Urothelium cell line (cell line): Measurements from ENCODE around the gene ASB13.
"Not testable (repeated sequence)": the region's sequence is repeated elsewhere in the genome, so short reads cannot be mapped to it uniquely, and the experiment has no call there.

ENCODE experiments used
- DNase-seq: peaks from one replicate; pipeline ENCODE4 v3.0.0; 2011; ENCODE audit warnings: low spot score, mixed read lengths
- FAIRE-seq: peaks from 2 replicates; lab custom pipeline; 2011; peaks lifted over from hg19 to GRCh38; lab: Jason Lieb, UNC

Gene ASB13

DNA sequence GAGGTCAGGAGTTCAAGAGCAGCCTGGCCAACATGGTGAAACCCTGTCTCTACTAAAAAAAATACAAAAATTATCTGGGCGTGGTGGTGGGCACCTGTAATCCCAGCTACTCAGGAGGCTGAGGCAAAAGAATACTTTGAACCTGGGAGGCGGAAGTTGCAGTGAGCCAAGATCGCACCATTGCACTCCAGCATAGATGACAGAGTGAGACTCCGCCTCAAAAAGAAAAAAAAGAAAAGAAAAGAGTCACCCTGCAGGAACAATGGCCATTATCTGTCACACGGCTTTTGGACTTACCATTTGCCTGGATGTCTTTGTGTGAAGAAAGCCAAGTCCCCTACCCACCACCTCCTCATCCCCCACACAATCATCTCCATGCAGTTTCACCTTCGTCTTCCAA, 73.0 kb downstream of the ASB13 start:
- not testable (repeated sequence) for DNase-seq, FAIRE-seq

DNA sequence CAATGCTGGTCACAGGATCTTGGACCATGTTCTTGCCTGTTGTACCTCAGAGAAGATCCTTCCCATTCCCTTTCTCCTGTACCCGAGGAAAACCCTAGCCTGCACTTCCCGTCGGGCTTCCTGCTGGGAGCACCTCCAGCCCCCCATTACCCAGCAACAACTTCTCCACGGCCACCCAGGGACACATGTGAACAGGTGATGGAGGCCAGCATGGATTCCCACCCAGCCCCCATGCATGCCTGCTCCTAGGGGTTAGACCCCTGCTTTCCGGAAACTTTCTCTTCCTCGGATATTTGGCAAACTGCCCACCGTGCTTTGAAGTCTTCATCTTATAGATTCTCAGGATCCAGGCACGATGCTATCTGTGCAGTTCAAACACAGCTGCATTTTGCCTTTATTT, 74.3 kb downstream of the ASB13 start:
- DNase-seq (no peak), FAIRE-seq (no peak)

DNA sequence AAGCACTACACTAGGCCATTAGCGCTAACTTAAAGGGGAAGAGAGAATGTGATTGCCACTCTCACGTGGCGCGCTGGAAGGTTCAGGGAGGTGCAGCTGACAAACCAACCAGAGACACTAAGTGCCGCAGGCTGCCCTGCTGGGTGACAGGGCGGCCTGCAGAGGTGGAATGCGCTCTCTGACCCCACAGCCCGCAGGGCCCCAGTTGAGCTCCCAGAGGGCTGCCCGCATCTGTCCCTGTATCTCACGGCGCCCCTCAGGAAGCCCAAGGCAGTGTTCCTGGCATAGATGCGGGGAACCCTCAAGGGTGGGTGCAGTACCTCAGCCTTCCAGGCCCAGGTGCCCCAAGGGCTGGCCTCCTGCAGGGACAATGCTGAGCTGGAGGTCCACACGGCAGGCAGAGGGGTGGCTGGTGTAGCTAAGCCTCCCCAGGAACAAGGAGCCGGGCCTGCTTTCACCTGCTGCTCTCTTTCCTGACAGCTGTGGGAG, 75.0 kb downstream of the ASB13 start:
- DNase-seq (no peak), FAIRE-seq (no peak)

DNA sequence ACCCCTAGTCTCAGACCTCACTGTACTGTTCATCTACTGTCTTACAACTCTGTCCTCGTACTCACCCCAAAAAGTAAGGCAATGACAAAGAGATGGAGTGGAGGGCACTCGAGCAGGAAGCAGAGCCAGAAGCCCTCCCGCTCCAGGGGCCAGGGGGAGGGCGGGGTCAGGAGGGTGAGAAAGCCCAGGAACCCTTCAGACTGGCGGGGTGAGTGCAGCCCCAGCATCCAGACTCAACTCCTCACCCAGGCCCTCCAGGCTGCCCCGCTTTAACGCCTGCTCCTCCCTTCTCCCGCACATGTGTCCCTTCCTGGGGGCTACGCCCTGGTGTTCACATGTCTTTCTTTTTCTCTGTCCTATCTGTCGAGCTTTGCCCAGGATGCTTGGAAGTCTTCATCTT, 75.6 kb downstream of the ASB13 start:
- DNase-seq (no peak), FAIRE-seq (no peak)

DNA sequence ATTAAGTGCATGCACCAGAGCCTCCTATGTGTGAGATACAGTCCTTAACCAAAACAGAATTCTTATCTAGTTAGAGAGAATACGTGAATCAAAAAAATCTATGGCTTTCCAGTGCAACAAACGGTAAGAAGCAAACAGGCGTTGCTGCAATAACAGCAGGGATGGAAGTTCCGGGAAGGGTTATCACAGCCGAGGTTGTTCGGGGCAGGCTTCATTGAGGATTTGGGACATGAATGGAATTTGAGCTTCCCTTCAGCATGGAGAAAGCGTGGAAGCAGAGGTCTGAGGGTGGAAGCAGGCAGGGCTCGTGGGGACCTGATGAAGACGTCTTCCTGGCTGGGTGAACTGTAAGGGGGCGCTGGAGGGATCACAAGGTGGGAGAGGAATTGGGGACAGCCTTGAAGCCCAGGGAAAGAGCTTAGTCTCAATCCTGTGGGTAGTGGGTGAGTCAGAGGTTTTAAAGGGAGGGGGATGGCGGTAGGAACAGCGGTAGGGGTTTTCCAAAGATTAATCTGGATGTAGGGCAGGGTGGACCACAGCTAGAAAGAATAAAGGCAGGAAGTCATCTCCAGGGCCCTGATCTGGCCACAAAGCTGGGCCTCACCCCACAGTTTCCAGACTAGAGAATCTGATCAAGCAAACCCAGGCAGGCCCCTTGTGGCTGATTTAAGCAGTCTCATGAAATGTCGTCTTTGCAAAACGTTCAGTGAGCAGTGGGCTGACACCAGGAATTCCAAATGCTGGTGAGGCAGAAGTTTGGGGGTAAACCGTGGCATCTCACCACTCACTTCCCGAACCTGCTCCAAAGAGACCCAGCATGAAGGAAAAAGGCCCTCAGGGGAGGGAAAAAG, 76.5 kb downstream of the ASB13 start:
- DNase-seq, result peak; percentile 54

DNA sequence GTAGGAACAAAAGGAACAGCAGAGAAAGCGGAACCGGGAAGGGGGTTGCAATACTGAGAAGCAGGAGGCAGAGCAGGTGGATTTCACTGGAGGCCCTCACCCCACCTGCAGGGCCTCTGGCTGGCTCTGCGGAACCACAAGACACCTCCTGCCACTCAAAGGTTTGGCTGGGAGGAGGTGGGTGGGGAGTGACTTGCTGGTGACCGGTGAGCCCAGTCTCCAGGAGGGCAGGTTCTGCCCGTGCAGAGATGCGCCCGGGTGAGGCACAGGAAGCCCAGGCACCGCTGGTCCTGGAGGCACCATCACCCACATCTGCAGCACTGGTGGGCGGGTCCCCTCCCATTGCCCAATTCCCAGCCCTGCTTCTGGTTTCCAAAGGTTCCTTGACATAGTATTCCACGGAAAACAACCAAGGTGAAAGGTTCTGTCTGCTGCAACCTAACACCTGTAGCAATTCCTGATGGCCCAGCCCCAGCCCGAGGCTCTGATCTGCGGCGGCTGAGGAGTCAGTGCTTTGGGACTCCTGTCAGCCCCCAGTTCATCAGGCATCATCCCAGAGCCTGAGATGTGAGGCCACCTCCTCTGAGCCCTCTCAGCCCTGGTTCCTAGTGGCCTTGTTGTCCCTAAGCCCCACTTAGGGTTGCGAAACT, 77.3 kb downstream of the ASB13 start:
- FAIRE-seq (no peak), DNase-seq (no peak)

More for the DNA sequence above, 76.5 kb downstream of the ASB13 start:
- FAIRE-seq, result no peak
